NCI-H345 (cell line): ENCODE data around the gene SRRM4.

Experiments
- DNase-seq: peaks from one replicate; lab custom pipeline; 2025; lab: John Stamatoyannopoulos, UW

SRRM4 gene

DNA sequence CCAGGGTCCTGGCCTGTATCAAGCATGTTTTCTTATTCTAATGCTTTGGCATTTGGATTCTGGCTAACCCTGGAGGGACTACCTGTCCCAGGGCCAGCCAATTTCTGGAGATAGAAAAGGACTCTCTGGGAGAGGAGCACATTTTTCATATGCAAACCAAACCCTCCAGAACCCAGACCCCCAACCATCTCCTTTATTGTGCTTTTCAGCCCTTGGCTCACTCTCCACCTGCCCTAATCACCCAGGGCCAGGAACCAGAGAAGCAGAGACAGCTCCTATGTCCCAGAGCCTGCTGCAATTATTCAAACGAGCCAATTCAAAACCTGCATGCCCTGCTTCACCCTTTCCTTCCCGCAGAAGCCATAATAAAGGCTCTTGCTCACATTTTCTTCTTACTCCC, 221.2 kb downstream of the SRRM4 start:
- no peak for DNase-seq

- DNase-seq: no peak
These were observed 222.8 kb downstream of the SRRM4 start for GRCh38 chr12:119204131-119204530.

GRCh38 chr12:119204671-119205285, 223.4 kb downstream of the SRRM4 start:
- no peak for DNase-seq

DNA sequence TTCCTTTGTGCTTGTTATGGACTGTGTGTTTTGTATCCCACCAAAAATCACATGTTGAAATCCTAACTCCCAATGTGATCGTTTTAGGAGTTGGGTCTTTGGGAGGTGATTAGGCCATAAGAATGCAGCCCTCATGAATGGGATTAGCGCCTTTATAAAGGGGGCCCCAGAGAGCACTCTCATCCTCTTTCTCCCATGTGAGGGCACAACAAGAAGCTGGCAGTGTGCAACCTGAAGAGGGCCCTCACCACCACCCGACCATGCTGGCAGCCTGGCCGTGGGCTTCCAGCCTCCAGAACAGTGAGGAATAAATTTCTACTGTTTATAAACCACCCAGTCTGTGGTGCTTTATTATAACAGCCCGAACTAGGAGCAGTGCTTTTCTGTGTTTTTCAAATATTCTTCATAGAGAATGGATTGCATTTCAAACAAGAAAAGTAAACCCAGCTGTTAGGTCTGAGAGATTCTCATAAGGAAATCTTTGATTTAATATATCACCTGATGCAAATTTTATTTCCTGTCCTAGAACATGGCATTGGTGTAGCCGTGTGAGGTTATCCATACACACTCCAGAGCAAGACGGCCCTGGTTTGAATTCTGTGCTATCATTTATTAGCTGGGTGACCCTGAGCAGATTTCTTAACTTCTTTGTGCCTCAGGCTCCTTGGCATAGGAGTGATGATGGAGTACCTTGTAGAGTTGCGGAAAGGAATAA, 225.2 kb downstream of the SRRM4 start:
- no peak for DNase-seq

GRCh38 chr12:119207063-119207560, 225.8 kb downstream of the SRRM4 start:
- no peak for DNase-seq

DNA sequence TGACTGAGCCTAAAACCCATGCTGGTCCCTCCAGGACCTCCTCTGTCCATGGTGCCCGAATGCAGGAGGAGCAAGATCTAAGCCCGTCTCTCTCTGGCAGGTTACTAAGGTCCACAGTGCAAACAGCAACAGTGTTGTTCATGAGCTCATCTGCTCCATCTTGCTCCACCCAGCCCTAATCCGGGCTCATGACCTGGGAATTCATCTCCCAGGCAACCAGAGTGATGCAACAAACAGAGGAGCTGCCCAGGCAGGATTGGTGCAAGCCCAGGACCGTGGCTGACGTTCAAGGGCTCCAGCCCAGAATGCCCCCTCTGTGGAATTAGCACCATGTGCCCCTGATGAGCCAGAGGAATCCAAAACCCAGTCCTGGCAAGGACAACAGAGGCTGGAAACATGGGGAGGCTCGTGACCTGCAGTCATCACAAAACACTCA, 227.3 kb downstream of the SRRM4 start:
- no peak for DNase-seq

DNA sequence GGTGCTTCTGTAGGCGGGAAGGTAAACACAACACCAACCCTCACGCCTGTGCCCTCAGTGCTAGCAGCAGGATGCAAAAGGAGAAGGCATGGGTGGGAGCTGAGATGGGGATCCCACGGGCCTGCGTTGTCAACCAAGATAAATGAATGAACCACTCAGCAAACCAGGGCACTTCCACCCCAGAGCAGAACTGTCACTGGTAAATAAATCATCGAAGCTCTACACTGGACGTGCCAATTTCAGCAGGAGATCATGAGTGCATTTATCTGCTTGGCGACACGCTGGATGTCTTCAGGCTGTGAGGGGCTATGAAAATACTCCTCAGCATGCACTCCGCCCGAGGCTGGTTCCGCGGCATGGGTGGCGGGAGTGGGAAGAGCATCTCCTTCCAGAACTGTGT, 230.5 kb downstream of the SRRM4 start:
- no peak for DNase-seq
